SK-N-SH (cell line): ENCODE results near the gene OR8B4. TPM values are rescaled to one million over a fixed set of nuclear protein-coding genes. Genes with fewer than 3 reads are reported as not detected.

Experiments used
- CTCF ChIA-PET: fragments of 300-600, 350-600 bp; formaldehyde crosslinking; extraction: SDS; loops from one replicate; lab custom pipeline; 2021; lab: Yijun Ruan, JAX
- POLR2A ChIA-PET: fragments of 350-600 bp; sonication (Branson Sonifier 250); formaldehyde crosslinking; extraction: SDS; loops from one replicate; lab custom pipeline; 2020; ENCODE audit warnings: antibody characterized with exemption, inconsistent platforms; lab: Yijun Ruan, JAX
- DNase-seq: peaks from one replicate; pipeline ENCODE4 v3.0.0; 2012
- H2AFZ ChIP-seq: fragments of 200-600 bp; sonication (generic); 2 replicates; pipeline ENCODE4 v1.8.1; 2016; ENCODE audit warnings: antibody characterized with exemption, mild to moderate bottlenecking, low read depth
- H3F3A ChIP-seq: fragments of 200-600 bp; sonication (generic); replicated peaks from 2 replicates; pipeline ENCODE3; 2016; ENCODE audit warnings: antibody characterized with exemption, mild to moderate bottlenecking; ENCODE audit not compliant: insufficient read depth
- H3K27ac ChIP-seq, 2 experiments: fragments of 200-500 bp in 1 of 2; fragments of 200-600 bp in 1 of 2; sonication (Bioruptor generic) in 1 of 2; sonication (generic), shearing (Covaris generic) in 1 of 2; 2 replicates each; pipeline versions ENCODE4 v1.5.1 to v1.6.1; 2014 to 2016; ENCODE audit warnings: low read depth in 2 of 2, inconsistent platforms in 1 of 2, low read length in 1 of 2, mild to moderate bottlenecking in 1 of 2, mixed read lengths in 1 of 2
- H3K27me3 ChIP-seq: fragments of 200-600 bp; sonication (generic), shearing (Covaris generic); 2 replicates; pipeline ENCODE4 v1.6.1; 2016; ENCODE audit warnings: mixed run types; ENCODE audit not compliant: insufficient read depth
- H3K36me3 ChIP-seq, 2 experiments: fragments of 200-500 bp in 1 of 2; fragments of 200-600 bp in 1 of 2; sonication (Bioruptor generic) in 1 of 2; sonication (generic) in 1 of 2; replicated peaks in 1 of 2; 2 replicates each; pipeline versions ENCODE3 to v1.5.1; 2014 to 2016; ENCODE audit warnings: low read length in 1 of 2, mild to moderate bottlenecking in 1 of 2; ENCODE audit not compliant: insufficient read depth in 2 of 2, control insufficient read depth in 1 of 2
- H3K4me1 ChIP-seq, 2 experiments: fragments of 200-500 bp in 1 of 2; fragments of 200-600 bp in 1 of 2; sonication (Bioruptor generic) in 1 of 2; sonication (generic), shearing (Covaris generic) in 1 of 2; 2 replicates each; pipeline versions ENCODE4 v1.5.1 to v1.6.1; 2014 to 2016; ENCODE audit warnings: low read depth in 1 of 2, low read length in 1 of 2, mixed run types in 1 of 2; ENCODE audit not compliant: insufficient read depth in 2 of 2, control insufficient read depth in 1 of 2
- H3K4me2 ChIP-seq: fragments of 200-600 bp; sonication (generic), shearing (Covaris generic); 2 replicates; pipeline ENCODE4 v1.6.1; 2017; ENCODE audit warnings: mixed run types
- H3K4me3 ChIP-seq, 2 experiments: fragments of 200-500 bp in 1 of 2; fragments of 200-600 bp in 1 of 2; sonication (Bioruptor generic) in 1 of 2; sonication (generic), shearing (Covaris generic) in 1 of 2; 2 replicates each; pipeline versions ENCODE4 v1.5.1 to v1.8.1; 2014 to 2016; ENCODE audit warnings: low read depth in 2 of 2, inconsistent platforms in 1 of 2, low read length in 1 of 2, mild to moderate bottlenecking in 1 of 2, mixed read lengths in 1 of 2, moderate library complexity in 1 of 2
- H3K79me2 ChIP-seq: fragments of 200-600 bp; sonication (generic); 2 replicates; pipeline ENCODE4 v1.8.1; 2017; ENCODE audit warnings: mild to moderate bottlenecking; ENCODE audit not compliant: insufficient read depth
- H3K9ac ChIP-seq: fragments of 200-600 bp; sonication (generic); 2 replicates; pipeline ENCODE4 v1.6.1; 2017; ENCODE audit warnings: mixed run types
- H3K9me2 ChIP-seq: fragments of 200-600 bp; sonication (generic); 2 replicates; pipeline ENCODE4 v1.6.1; 2017; ENCODE audit warnings: mixed run types
- H3K9me3 ChIP-seq: fragments of 200-600 bp; sonication (generic); 2 replicates; pipeline ENCODE4 v1.6.1; 2017; ENCODE audit warnings: mixed run types, mild to moderate bottlenecking, moderate library complexity
- H4K20me1 ChIP-seq: fragments of 200-600 bp; sonication (generic); 2 replicates; pipeline ENCODE4 v1.6.1; 2017; ENCODE audit warnings: mild to moderate bottlenecking, mixed run types; ENCODE audit not compliant: insufficient read depth
- CHD2 ChIP-seq: fragments of 150-350 bp; IDR thresholded peaks from 2 replicates; pipeline ENCODE4 v1.6.1; 2018; ENCODE audit warnings: low read length; ENCODE audit not compliant: partially characterized antibody
- EP300 ChIP-seq, 2 experiments: IDR thresholded peaks; 2 replicates each; pipeline versions ENCODE4 v1.4.0 to v1.6.1; 2012; ENCODE audit warnings: borderline replicate concordance in 1 of 2, low read depth in 1 of 2, low read length in 1 of 2
- EZH2phosphoT487 ChIP-seq: fragments of 200-600 bp; sonication (generic); IDR thresholded peaks from 2 replicates; pipeline ENCODE4 v1.6.1; 2017; ENCODE audit warnings: low read depth, mixed run types, mild to moderate bottlenecking, antibody characterized with exemption, moderate library complexity, borderline replicate concordance
- FOSL2 ChIP-seq: IDR thresholded peaks from 2 replicates; pipeline ENCODE4 v1.4.0; 2012; ENCODE audit warnings: low read depth, mild to moderate bottlenecking, moderate library complexity, borderline replicate concordance
- FOXJ3 ChIP-seq: sonication (generic); formaldehyde crosslinking; IDR thresholded peaks from 2 replicates; pipeline ENCODE4 v1.5.1; 2020; ENCODE audit warnings: mild to moderate bottlenecking, missing genetic modification reagents
- JUND ChIP-seq: IDR thresholded peaks from 2 replicates; pipeline ENCODE4 v1.4.0; 2012
- POLR2AphosphoS5 ChIP-seq: IDR thresholded peaks from 2 replicates; pipeline ENCODE4 v1.6.1; 2012; ENCODE audit warnings: low read depth, low read length
- RCOR1 ChIP-seq: fragments of 150-350 bp; IDR thresholded peaks from 2 replicates; pipeline ENCODE4 v1.6.1; 2017; ENCODE audit warnings: antibody characterized with exemption, low read length
- RXRA ChIP-seq: IDR thresholded peaks from 2 replicates; pipeline ENCODE4 v1.4.0; 2012; ENCODE audit warnings: low read depth, mild to moderate bottlenecking, borderline replicate concordance
- SMC3 ChIP-seq: IDR thresholded peaks from 2 replicates; pipeline ENCODE4 v1.6.1; 2012; ENCODE audit warnings: low read depth, low read length, improper control_type of control experiment
- TEAD4 ChIP-seq: IDR thresholded peaks from 2 replicates; pipeline ENCODE4 v1.4.0; 2012; ENCODE audit warnings: mild to moderate bottlenecking, borderline replicate concordance; ENCODE audit not compliant: insufficient read depth
- YY1 ChIP-seq: IDR thresholded peaks from 2 replicates; pipeline ENCODE4 v1.4.0; 2012; ENCODE audit warnings: low read depth, mild to moderate bottlenecking
- WGBS: methylation state at CpG from one replicate; pipeline ENCODE4 v1.1.6; 2017; ENCODE audit warnings: low lambda C conversion rate; 5-methylcytosine and 5-hydroxymethylcytosine counted together
- polyA plus RNA-seq, 3 experiments: library from polyadenylated mRNA; depleted of rRNA; stranded (reverse); fragments of >200 nt; gene quantifications; 2 replicates each; pipeline ENCODE4 v1.2.3, GENCODE V29; 2012
- TF ChIP-seq, protein P1 (sequence below): IDR thresholded peaks from 2 replicates; pipeline ENCODE4 v1.6.1; 2012; ENCODE audit warnings: mild to moderate bottlenecking, low read depth, low read length, moderate library complexity
- TF ChIP-seq, protein P2 (sequence below): IDR thresholded peaks from 2 replicates; pipeline ENCODE4; 2012
- TF ChIP-seq, protein P3 (sequence below): IDR thresholded peaks from 2 replicates; pipeline ENCODE4 v1.4.0; 2012; ENCODE audit warnings: low read depth
- TF ChIP-seq, protein P4 (sequence below): fragments of 150-350 bp; IDR thresholded peaks from 2 replicates; pipeline ENCODE4 v1.6.1; 2017; ENCODE audit warnings: antibody characterized with exemption, low read length, low read depth, borderline replicate concordance
- TF ChIP-seq, protein P5 (sequence below): IDR thresholded peaks from 2 replicates; pipeline ENCODE4 v1.4.0; 2012; ENCODE audit warnings: low read depth, borderline replicate concordance

Gene OR8B4
- polyA plus RNA-seq, 1 of the 3 experiments (the other 2 are of a cell fraction) = not detected

DNA sequence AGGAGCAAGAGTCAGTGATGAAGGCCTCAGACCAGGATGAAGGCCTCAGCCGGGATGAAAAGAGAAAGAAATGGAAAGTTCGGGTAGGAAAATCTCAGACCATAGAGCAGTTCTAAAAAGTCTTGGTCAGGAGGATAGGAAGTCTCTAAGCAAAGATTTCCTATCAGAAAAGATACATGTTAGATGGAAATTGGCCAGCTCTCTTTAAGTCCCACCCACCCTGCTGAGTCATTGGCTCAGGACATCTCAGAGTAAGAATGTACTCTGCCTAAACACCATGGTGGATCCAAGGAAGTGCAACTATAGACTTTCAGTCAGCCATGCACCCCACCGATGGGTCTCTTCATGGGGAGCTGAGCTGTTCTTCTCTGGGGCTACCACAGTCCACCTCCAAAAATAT lies 30.3 kb downstream of the OR8B4 start:
- CTCF ChIA-PET = no interaction called here
- Histone ChIP-seq H3K4me1 (no peaks in the 10 kb centered on the region), H3K27me3 (no peaks in the 10 kb centered on the region), H3K79me2 (no peaks in the 10 kb centered on the region), H3K9me2 (no peaks in the 10 kb centered on the region), H3K9ac (no peak overlapping the region), H4K20me1 (no peaks in the 10 kb centered on the region), H3K4me3 (no peak overlapping the region), H3F3A (no peaks in the 10 kb centered on the region), H3K9me3 (no peaks in the 10 kb centered on the region), H3K4me2 (no peak overlapping the region), H2AFZ (no peak overlapping the region), H3K36me3 (no peaks in the 10 kb centered on the region), H3K27ac (no peak overlapping the region)
- 7% methylated on average over 2 of the region's 3 CpGs for WGBS
- no peak for DNase-seq
- no peak for TF ChIP-seq EZH2phosphoT487
- TF ChIP-seq, protein P1, sequence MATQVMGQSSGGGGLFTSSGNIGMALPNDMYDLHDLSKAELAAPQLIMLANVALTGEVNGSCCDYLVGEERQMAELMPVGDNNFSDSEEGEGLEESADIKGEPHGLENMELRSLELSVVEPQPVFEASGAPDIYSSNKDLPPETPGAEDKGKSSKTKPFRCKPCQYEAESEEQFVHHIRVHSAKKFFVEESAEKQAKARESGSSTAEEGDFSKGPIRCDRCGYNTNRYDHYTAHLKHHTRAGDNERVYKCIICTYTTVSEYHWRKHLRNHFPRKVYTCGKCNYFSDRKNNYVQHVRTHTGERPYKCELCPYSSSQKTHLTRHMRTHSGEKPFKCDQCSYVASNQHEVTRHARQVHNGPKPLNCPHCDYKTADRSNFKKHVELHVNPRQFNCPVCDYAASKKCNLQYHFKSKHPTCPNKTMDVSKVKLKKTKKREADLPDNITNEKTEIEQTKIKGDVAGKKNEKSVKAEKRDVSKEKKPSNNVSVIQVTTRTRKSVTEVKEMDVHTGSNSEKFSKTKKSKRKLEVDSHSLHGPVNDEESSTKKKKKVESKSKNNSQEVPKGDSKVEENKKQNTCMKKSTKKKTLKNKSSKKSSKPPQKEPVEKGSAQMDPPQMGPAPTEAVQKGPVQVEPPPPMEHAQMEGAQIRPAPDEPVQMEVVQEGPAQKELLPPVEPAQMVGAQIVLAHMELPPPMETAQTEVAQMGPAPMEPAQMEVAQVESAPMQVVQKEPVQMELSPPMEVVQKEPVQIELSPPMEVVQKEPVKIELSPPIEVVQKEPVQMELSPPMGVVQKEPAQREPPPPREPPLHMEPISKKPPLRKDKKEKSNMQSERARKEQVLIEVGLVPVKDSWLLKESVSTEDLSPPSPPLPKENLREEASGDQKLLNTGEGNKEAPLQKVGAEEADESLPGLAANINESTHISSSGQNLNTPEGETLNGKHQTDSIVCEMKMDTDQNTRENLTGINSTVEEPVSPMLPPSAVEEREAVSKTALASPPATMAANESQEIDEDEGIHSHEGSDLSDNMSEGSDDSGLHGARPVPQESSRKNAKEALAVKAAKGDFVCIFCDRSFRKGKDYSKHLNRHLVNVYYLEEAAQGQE = no peak
- POLR2A ChIA-PET = no interaction called here

DNA sequence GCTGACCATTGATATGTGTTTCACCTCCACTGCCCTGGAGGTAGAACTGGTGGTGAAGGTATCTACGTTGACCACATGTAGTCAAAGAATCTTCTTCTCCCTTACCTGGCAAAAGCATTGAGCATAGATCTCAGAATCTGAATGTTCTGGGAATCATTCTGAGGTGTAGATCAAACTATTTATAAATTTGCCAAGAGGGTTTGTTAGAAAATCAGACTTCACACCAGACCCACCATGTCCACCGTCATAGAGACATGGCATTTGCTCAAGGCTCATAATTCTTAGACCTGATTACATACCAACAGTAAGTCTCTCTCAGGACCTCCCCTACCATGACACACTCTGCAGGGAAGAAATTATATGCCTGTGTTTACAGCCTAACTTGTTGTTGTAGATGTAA lies 40.3 kb downstream of the OR8B4 start, which contains the start of gene OR8B2:
Gene OR8B2, minus strand, starts transcription at position 101 of the 400 bp plus-strand sequence. CDS start 1,156 bp downstream, outside the sequence.
- Histone ChIP-seq H3K9me3 (no peaks in the 10 kb centered on the region), H3K4me1 (no peaks in the 10 kb centered on the region), H3K27me3 (no peaks in the 10 kb centered on the region), H3K79me2 (no peaks in the 10 kb centered on the region), H3K4me3 (no peak within 1 kb of the TSS), H3F3A (no peaks in the 10 kb centered on the region), H2AFZ (no peak within 1 kb of the TSS), H3K4me2 (no peak within 1 kb of the TSS), H4K20me1 (no peaks in the 10 kb centered on the region), H3K27ac (no peak within 1 kb of the TSS), H3K36me3 (no peaks in the 10 kb centered on the region), H3K9me2 (no peaks in the 10 kb centered on the region), H3K9ac (no peak within 1 kb of the TSS)
- POLR2A ChIA-PET = no interaction called here
- CTCF ChIA-PET = no interaction called here
- DNase-seq = no peak
- WGBS = 0% methylated on average over 2 of the region's 2 CpGs
- TF ChIP-seq YY1 (no peak), TEAD4 (no peak), EZH2phosphoT487 (no peak), CHD2 (no peak), FOSL2 (no peak), POLR2AphosphoS5 (no peak), FOXJ3 (CRISPR knock-in tag) (no peak), EP300 (IDR thresholded peaks at IDR 0.05; ENCODE audit: borderline replicate concordance in 1 of 2, low read depth in 1 of 2, low read length in 1 of 2) (no peak), JUND (no peak), SMC3 (no peak), RCOR1 (no peak), RXRA (no peak)
- TF ChIP-seq, protein P2, sequence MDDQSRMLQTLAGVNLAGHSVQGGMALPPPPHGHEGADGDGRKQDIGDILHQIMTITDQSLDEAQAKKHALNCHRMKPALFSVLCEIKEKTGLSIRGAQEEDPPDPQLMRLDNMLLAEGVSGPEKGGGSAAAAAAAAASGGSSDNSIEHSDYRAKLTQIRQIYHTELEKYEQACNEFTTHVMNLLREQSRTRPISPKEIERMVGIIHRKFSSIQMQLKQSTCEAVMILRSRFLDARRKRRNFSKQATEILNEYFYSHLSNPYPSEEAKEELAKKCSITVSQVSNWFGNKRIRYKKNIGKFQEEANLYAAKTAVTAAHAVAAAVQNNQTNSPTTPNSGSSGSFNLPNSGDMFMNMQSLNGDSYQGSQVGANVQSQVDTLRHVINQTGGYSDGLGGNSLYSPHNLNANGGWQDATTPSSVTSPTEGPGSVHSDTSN = no peak
- TF ChIP-seq, protein P1 = no peak
- TF ChIP-seq, protein P3, sequence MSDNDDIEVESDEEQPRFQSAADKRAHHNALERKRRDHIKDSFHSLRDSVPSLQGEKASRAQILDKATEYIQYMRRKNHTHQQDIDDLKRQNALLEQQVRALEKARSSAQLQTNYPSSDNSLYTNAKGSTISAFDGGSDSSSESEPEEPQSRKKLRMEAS = no peak
- TF ChIP-seq, protein P4, sequence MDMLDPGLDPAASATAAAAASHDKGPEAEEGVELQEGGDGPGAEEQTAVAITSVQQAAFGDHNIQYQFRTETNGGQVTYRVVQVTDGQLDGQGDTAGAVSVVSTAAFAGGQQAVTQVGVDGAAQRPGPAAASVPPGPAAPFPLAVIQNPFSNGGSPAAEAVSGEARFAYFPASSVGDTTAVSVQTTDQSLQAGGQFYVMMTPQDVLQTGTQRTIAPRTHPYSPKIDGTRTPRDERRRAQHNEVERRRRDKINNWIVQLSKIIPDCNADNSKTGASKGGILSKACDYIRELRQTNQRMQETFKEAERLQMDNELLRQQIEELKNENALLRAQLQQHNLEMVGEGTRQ = no peak
- TF ChIP-seq, protein P5, sequence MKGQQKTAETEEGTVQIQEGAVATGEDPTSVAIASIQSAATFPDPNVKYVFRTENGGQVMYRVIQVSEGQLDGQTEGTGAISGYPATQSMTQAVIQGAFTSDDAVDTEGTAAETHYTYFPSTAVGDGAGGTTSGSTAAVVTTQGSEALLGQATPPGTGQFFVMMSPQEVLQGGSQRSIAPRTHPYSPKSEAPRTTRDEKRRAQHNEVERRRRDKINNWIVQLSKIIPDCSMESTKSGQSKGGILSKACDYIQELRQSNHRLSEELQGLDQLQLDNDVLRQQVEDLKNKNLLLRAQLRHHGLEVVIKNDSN = no peak
